SK-N-SH (cell line): Measurements from ENCODE around the gene IST1. TPM values are rescaled to one million over a fixed set of nuclear protein-coding genes. Genes with fewer than 3 reads are reported as not detected.

ENCODE experiments used
- CTCF ChIA-PET: fragments of 300-600, 350-600 bp; formaldehyde crosslinking; extraction: SDS; loops from one replicate; lab custom pipeline; 2021; lab: Yijun Ruan, JAX
- POLR2A ChIA-PET: fragments of 350-600 bp; sonication (Branson Sonifier 250); formaldehyde crosslinking; extraction: SDS; loops from one replicate; lab custom pipeline; 2020; ENCODE audit warnings: antibody characterized with exemption, inconsistent platforms; lab: Yijun Ruan, JAX
- DNase-seq: peaks from one replicate; pipeline ENCODE4 v3.0.0; 2012
- H2AFZ ChIP-seq: fragments of 200-600 bp; sonication (generic); 2 replicates; pipeline ENCODE4 v1.8.1; 2016; ENCODE audit warnings: antibody characterized with exemption, mild to moderate bottlenecking, low read depth
- H3F3A ChIP-seq: fragments of 200-600 bp; sonication (generic); replicated peaks from 2 replicates; pipeline ENCODE3; 2016; ENCODE audit warnings: antibody characterized with exemption, mild to moderate bottlenecking; ENCODE audit not compliant: insufficient read depth
- H3K27ac ChIP-seq, 2 experiments: fragments of 200-500 bp in 1 of 2; fragments of 200-600 bp in 1 of 2; sonication (Bioruptor generic) in 1 of 2; sonication (generic), shearing (Covaris generic) in 1 of 2; 2 replicates each; pipeline versions ENCODE4 v1.5.1 to v1.6.1; 2014 to 2016; ENCODE audit warnings: low read depth in 2 of 2, inconsistent platforms in 1 of 2, low read length in 1 of 2, mild to moderate bottlenecking in 1 of 2, mixed read lengths in 1 of 2
- H3K27me3 ChIP-seq: fragments of 200-600 bp; sonication (generic), shearing (Covaris generic); 2 replicates; pipeline ENCODE4 v1.6.1; 2016; ENCODE audit warnings: mixed run types; ENCODE audit not compliant: insufficient read depth
- H3K36me3 ChIP-seq, 2 experiments: fragments of 200-500 bp in 1 of 2; fragments of 200-600 bp in 1 of 2; sonication (Bioruptor generic) in 1 of 2; sonication (generic) in 1 of 2; replicated peaks in 1 of 2; 2 replicates each; pipeline versions ENCODE3 to v1.5.1; 2014 to 2016; ENCODE audit warnings: low read length in 1 of 2, mild to moderate bottlenecking in 1 of 2; ENCODE audit not compliant: insufficient read depth in 2 of 2, control insufficient read depth in 1 of 2
- H3K4me1 ChIP-seq, 2 experiments: fragments of 200-500 bp in 1 of 2; fragments of 200-600 bp in 1 of 2; sonication (Bioruptor generic) in 1 of 2; sonication (generic), shearing (Covaris generic) in 1 of 2; 2 replicates each; pipeline versions ENCODE4 v1.5.1 to v1.6.1; 2014 to 2016; ENCODE audit warnings: low read depth in 1 of 2, low read length in 1 of 2, mixed run types in 1 of 2; ENCODE audit not compliant: insufficient read depth in 2 of 2, control insufficient read depth in 1 of 2
- H3K4me2 ChIP-seq: fragments of 200-600 bp; sonication (generic), shearing (Covaris generic); 2 replicates; pipeline ENCODE4 v1.6.1; 2017; ENCODE audit warnings: mixed run types
- H3K4me3 ChIP-seq, 2 experiments: fragments of 200-500 bp in 1 of 2; fragments of 200-600 bp in 1 of 2; sonication (Bioruptor generic) in 1 of 2; sonication (generic), shearing (Covaris generic) in 1 of 2; 2 replicates each; pipeline versions ENCODE4 v1.5.1 to v1.8.1; 2014 to 2016; ENCODE audit warnings: low read depth in 2 of 2, inconsistent platforms in 1 of 2, low read length in 1 of 2, mild to moderate bottlenecking in 1 of 2, mixed read lengths in 1 of 2, moderate library complexity in 1 of 2
- H3K79me2 ChIP-seq: fragments of 200-600 bp; sonication (generic); 2 replicates; pipeline ENCODE4 v1.8.1; 2017; ENCODE audit warnings: mild to moderate bottlenecking; ENCODE audit not compliant: insufficient read depth
- H3K9ac ChIP-seq: fragments of 200-600 bp; sonication (generic); 2 replicates; pipeline ENCODE4 v1.6.1; 2017; ENCODE audit warnings: mixed run types
- H3K9me2 ChIP-seq: fragments of 200-600 bp; sonication (generic); 2 replicates; pipeline ENCODE4 v1.6.1; 2017; ENCODE audit warnings: mixed run types
- H3K9me3 ChIP-seq: fragments of 200-600 bp; sonication (generic); 2 replicates; pipeline ENCODE4 v1.6.1; 2017; ENCODE audit warnings: mixed run types, mild to moderate bottlenecking, moderate library complexity
- H4K20me1 ChIP-seq: fragments of 200-600 bp; sonication (generic); 2 replicates; pipeline ENCODE4 v1.6.1; 2017; ENCODE audit warnings: mild to moderate bottlenecking, mixed run types; ENCODE audit not compliant: insufficient read depth
- EZH2phosphoT487 ChIP-seq: fragments of 200-600 bp; sonication (generic); IDR thresholded peaks from 2 replicates; pipeline ENCODE4 v1.6.1; 2017; ENCODE audit warnings: low read depth, mixed run types, mild to moderate bottlenecking, antibody characterized with exemption, moderate library complexity, borderline replicate concordance
- FOXJ3 ChIP-seq: sonication (generic); formaldehyde crosslinking; IDR thresholded peaks from 2 replicates; pipeline ENCODE4 v1.5.1; 2020; ENCODE audit warnings: mild to moderate bottlenecking, missing genetic modification reagents
- GATA2 ChIP-seq: sonication (generic); formaldehyde crosslinking; IDR thresholded peaks from 2 replicates; pipeline ENCODE4 v1.5.0; 2020; ENCODE audit warnings: mild to moderate bottlenecking, missing genetic modification reagents
- JUND ChIP-seq: IDR thresholded peaks from 2 replicates; pipeline ENCODE4 v1.4.0; 2012
- MXI1 ChIP-seq: IDR thresholded peaks from 2 replicates; pipeline ENCODE4 v1.6.1; 2012; ENCODE audit warnings: mild to moderate bottlenecking, low read depth, low read length, improper control_type of control experiment
- NFIC ChIP-seq: IDR thresholded peaks from 2 replicates; pipeline ENCODE4 v1.4.0; 2012; ENCODE audit warnings: borderline replicate concordance
- NRF1 ChIP-seq: IDR thresholded peaks from 2 replicates; pipeline ENCODE4 v1.6.1; 2012; ENCODE audit warnings: low read depth, mild to moderate bottlenecking, low read length
- PBX3 ChIP-seq: IDR thresholded peaks from 2 replicates; pipeline ENCODE4; 2012
- POLR2AphosphoS5 ChIP-seq: IDR thresholded peaks from 2 replicates; pipeline ENCODE4 v1.6.1; 2012; ENCODE audit warnings: low read depth, low read length
- REST ChIP-seq: IDR thresholded peaks from 2 replicates; pipeline ENCODE4 v1.6.1; 2012; ENCODE audit warnings: mild to moderate bottlenecking, low read depth, low read length, moderate library complexity
- RFX5 ChIP-seq: IDR thresholded peaks from 2 replicates; pipeline ENCODE4 v1.6.1; 2012; ENCODE audit warnings: mild to moderate bottlenecking, improper control_type of control experiment, low read length
- SIN3A ChIP-seq: IDR thresholded peaks from 2 replicates; pipeline ENCODE4 v1.6.1; 2012; ENCODE audit warnings: low read depth, mild to moderate bottlenecking, low read length, moderate library complexity, borderline replicate concordance
- TEAD4 ChIP-seq: IDR thresholded peaks from 2 replicates; pipeline ENCODE4 v1.4.0; 2012; ENCODE audit warnings: mild to moderate bottlenecking, borderline replicate concordance; ENCODE audit not compliant: insufficient read depth
- WGBS: methylation state at CpG from one replicate; pipeline ENCODE4 v1.1.6; 2017; ENCODE audit warnings: low lambda C conversion rate; 5-methylcytosine and 5-hydroxymethylcytosine counted together
- polyA plus RNA-seq, 3 experiments: library from polyadenylated mRNA; depleted of rRNA; stranded (reverse); fragments of >200 nt; gene quantifications; 2 replicates each; pipeline ENCODE4 v1.2.3, GENCODE V29; 2012

The IST1 gene
- polyA plus RNA-seq, 1 of the 3 experiments (the other 2 are of a cell fraction): 133 TPM

GRCh38 chr16:71854369-71854948, 40.9 kb upstream of the IST1 start:
- H3K79me2 ChIP-seq: peaks cover 48% of the 10 kb centered on the region; the same call in 1 of the 2 replicates
- H4K20me1 ChIP-seq: peaks cover 27% of the 10 kb centered on the region
- CTCF ChIA-PET: interaction anchor here (6.3 kb wide), 1 partner anchor 28 kb away, joined by 33 read pairs; the partner anchor contains the start of gene ZNF821

More at GRCh38 chr16:71854369-71854948, 40.9 kb upstream of the IST1 start:
- Histone ChIP-seq H3K9ac (no peak overlapping the region), H2AFZ (no peak overlapping the region), H3K4me2 (no peak overlapping the region), H3K36me3 (peaks cover 4 to 67% of the 10 kb centered on the region in 2 experiments), H3K4me3 (no peak overlapping the region), H3F3A (no peaks in the 10 kb centered on the region), H3K9me2 (no peaks in the 10 kb centered on the region), H3K4me1 (no peaks in the 10 kb centered on the region), H3K27me3 (no peaks in the 10 kb centered on the region), H3K9me3 (no peaks in the 10 kb centered on the region), H3K27ac (no peak overlapping the region)
- no peak for DNase-seq
- 91% methylated on average over 4 of the region's 4 CpGs for WGBS
- TF ChIP-seq MXI1: no peak
- no peak for TF ChIP-seq PBX3
- TF ChIP-seq POLR2AphosphoS5: no peak
- TF ChIP-seq REST: no peak
- no peak for TF ChIP-seq NFIC
- TF ChIP-seq GATA2 (CRISPR knock-in tag): no peak
- TF ChIP-seq JUND: no peak
- TF ChIP-seq EZH2phosphoT487: no peak
- TF ChIP-seq NRF1: no peak
- TF ChIP-seq FOXJ3 (CRISPR knock-in tag): no peak
- no peak for TF ChIP-seq SIN3A
- TF ChIP-seq RFX5: no peak
- TF ChIP-seq TEAD4: no peak
- POLR2A ChIA-PET: no interaction called here
